ENCODE measurements around the gene ARAP2.

DNA sequence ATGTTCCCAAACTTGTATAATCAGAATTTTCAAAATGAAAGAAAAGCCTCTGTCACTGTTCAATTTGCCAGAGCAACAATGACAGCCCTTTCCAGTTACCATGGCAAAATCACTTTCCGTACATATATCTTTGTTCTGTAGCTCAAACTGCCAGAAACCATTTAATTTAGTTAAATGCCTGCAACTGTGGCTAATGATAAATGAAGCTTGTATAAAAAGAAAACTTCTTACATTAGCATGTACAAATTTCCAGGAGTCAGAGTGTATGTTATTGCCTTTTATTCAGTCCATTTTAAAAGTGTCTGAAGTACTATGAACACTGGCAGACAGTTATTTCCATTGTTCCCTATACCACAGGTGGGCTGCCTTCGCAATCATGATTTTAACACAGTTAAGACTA is 30.3 kb downstream of the ARAP2 start:
- TF ChIP-seq EZH2phosphoT487 (IDR thresholded peaks at IDR 0.05; ENCODE audit: low read depth), result no peak
- TF ChIP-seq, protein P1, sequence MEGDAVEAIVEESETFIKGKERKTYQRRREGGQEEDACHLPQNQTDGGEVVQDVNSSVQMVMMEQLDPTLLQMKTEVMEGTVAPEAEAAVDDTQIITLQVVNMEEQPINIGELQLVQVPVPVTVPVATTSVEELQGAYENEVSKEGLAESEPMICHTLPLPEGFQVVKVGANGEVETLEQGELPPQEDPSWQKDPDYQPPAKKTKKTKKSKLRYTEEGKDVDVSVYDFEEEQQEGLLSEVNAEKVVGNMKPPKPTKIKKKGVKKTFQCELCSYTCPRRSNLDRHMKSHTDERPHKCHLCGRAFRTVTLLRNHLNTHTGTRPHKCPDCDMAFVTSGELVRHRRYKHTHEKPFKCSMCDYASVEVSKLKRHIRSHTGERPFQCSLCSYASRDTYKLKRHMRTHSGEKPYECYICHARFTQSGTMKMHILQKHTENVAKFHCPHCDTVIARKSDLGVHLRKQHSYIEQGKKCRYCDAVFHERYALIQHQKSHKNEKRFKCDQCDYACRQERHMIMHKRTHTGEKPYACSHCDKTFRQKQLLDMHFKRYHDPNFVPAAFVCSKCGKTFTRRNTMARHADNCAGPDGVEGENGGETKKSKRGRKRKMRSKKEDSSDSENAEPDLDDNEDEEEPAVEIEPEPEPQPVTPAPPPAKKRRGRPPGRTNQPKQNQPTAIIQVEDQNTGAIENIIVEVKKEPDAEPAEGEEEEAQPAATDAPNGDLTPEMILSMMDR (IDR thresholded peaks at IDR 0.05; ENCODE audit: low read depth, low read length), result no peak
